Measurements from ENCODE around the gene CRKL.
"Not testable (repeated sequence)": the region's sequence is repeated elsewhere in the genome, so short reads cannot be mapped to it uniquely, and the experiment has no call there.

Gene CRKL

DNA sequence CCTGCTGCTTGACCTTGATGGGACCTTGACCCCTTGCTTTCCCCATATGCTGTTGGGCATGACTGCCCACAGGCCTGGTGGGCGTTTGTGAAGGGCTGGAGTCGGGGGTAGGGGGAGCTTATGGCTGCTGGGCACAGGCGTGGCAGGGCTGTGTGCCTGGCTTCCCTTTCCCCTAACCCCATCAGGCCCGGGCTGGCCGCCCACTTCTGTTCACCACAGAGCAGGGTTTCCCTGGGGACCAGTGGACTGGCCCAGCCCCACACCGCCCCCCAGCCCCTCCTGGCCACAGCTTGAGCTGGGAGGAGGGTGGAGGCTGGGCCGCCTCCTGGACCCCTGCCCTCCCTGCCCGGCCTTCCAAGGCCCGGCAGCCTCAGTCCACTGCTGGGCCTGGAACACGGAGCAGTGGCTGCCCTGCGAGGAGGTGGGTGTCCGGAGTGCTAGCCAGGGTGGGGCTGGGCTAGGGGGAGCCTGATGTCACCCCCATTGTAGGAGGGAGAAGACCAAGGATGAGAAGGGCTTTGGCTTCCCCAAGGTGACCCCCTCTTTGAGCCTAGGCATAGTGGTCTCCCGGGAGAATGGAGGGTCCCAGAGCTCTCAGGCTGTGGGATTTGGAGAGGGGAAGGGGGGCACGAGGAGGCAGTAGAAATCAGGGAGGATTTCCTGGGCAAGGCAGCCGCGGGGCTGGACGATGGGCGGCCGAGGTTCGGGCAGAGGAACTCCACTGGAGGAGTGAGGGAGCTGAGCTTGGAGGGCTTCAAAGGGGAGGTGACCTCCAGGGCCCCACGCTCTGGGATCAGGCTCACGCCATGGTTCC is 49.9 kb downstream of the CRKL start, which contains the start of gene AIFM3:
Gene AIFM3 (plus strand): TSS at position 373 of the 814 bp plus-strand sequence. CDS start 690 bp downstream, outside the sequence.
- TF ChIP-seq, protein P1, sequence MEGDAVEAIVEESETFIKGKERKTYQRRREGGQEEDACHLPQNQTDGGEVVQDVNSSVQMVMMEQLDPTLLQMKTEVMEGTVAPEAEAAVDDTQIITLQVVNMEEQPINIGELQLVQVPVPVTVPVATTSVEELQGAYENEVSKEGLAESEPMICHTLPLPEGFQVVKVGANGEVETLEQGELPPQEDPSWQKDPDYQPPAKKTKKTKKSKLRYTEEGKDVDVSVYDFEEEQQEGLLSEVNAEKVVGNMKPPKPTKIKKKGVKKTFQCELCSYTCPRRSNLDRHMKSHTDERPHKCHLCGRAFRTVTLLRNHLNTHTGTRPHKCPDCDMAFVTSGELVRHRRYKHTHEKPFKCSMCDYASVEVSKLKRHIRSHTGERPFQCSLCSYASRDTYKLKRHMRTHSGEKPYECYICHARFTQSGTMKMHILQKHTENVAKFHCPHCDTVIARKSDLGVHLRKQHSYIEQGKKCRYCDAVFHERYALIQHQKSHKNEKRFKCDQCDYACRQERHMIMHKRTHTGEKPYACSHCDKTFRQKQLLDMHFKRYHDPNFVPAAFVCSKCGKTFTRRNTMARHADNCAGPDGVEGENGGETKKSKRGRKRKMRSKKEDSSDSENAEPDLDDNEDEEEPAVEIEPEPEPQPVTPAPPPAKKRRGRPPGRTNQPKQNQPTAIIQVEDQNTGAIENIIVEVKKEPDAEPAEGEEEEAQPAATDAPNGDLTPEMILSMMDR (IDR thresholded peaks at IDR 0.05), result no peak
- no peak within 1 kb of the TSS for H3K4me2 ChIP-seq (ENCODE audit: low read length)
- no peaks in the 10 kb centered on the region for H3K4me1 ChIP-seq
- no peaks in the 10 kb centered on the region for H3K9me3 ChIP-seq (ENCODE audit: control insufficient read depth, low read length)
- no peak within 1 kb of the TSS for H2AFZ ChIP-seq
- H3K27ac ChIP-seq, result no peak within 1 kb of the TSS
- no peaks in the 10 kb centered on the region for H3K36me3 ChIP-seq (ENCODE audit: control insufficient read depth, insufficient read depth, low read length)
- no peak within 1 kb of the TSS for H3K9ac ChIP-seq
- no peak within 1 kb of the TSS for H3K4me3 ChIP-seq (ENCODE audit: low read depth, low read length)
- no peaks in the 10 kb centered on the region for H3K79me2 ChIP-seq
- H3K27me3 ChIP-seq (ENCODE audit: control insufficient read depth, insufficient read depth, low read length), result no peaks in the 10 kb centered on the region

- Histone ChIP-seq H3K9ac (no peak overlapping the region), H3K4me3 (ENCODE audit: low read depth, low read length) (no peak overlapping the region)
Observed at GRCh38 chr22:20967697-20968211, 50.5 kb downstream of the CRKL start.

DNA sequence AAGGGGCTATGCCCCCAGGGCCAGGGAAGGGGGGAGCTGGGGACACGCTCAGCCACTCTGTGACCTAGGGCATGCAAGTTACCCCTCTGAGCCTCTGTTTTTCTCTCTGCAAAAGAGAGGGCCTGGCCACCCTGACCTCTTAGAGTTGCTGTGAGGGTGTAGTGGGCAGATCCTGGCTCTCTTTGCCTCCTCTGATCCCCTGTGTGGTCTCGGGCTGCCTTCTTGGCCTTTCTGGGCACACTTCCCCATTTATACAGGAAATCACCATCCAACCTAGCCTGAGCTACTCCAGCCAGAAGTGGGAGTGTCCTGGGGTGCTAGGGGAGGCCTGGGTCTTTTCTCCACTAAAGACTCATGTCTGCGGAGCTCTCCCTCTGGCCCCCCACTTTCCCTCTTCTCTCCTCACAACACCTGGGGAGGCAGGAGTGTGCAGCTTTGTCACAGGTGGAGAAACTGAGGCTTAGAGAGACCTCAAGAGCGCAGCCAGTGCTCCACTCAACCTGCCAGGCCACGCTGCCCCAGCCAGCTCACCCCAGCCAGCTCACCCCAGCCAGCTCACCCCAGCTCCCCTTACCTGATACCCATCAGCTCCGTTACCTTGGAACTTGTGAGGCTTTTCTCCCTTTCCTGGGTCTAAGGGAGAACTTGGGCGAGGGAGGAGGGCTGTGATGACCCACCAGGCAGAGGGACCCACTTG is 51.2 kb downstream of the CRKL start:
- TF ChIP-seq, protein P1 (IDR thresholded peaks at IDR 0.05), result no peak
- H3K9ac ChIP-seq, result no peak overlapping the region

More at GRCh38 chr22:20967697-20968211, 50.5 kb downstream of the CRKL start:
- H3K27me3 ChIP-seq (ENCODE audit: control insufficient read depth, insufficient read depth, low read length), result no peaks in the 10 kb centered on the region
- no peaks in the 10 kb centered on the region for H3K4me1 ChIP-seq
- H3K27ac ChIP-seq, result no peak overlapping the region
- no peaks in the 10 kb centered on the region for H3K36me3 ChIP-seq (ENCODE audit: control insufficient read depth, insufficient read depth, low read length)
- H3K9me3 ChIP-seq (ENCODE audit: control insufficient read depth, low read length), result no peaks in the 10 kb centered on the region
- no peak overlapping the region for H3K4me2 ChIP-seq (ENCODE audit: low read length)
- TF ChIP-seq, protein P1 (IDR thresholded peaks at IDR 0.05), result no peak
- no peaks in the 10 kb centered on the region for H3K79me2 ChIP-seq
- H2AFZ ChIP-seq, result no peak overlapping the region

DNA sequence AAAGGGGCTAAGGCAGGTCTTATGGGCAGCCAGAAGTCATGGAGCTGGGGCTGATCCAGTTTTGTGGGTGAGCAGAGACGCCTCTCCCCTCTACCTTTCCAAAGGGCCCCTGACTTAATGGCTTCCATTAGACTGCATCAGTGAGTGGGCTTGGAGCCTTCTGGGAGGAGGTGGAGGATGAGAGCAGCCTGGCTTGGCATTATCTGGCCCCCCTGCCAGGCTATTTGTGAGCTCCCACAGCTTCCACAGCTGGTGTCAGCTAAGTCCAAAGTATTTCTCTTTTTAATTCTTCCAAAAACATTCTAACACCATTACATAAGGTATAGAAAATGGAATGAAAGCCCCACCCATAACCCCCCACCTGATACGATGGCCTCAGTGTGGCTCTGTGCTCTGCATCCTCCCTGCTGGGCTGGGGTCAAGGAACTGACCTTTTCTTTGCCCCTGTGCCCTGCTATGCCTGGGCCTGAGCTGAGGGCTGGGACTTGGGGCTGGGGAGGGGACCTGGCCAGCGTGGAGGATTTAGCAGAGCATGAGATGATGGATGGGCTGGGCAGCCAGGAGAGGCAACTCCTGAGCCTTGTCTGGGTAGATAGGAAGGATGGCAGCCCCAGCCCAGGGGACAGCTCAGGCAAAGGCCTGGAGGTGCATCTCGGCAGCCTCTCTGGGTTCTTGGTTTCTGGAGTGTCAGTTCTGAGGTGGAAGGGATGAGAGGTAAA is 53.9 kb downstream of the CRKL start:
- Histone ChIP-seq H3K4me1 (no peaks in the 10 kb centered on the region), H3K4me3 (ENCODE audit: low read depth, low read length) (no peak overlapping the region), H3K27ac (no peak overlapping the region), H3K9ac (no peak overlapping the region), H3K79me2 (no peaks in the 10 kb centered on the region), H2AFZ (no peak overlapping the region), H3K36me3 (ENCODE audit: control insufficient read depth, insufficient read depth, low read length) (no peaks in the 10 kb centered on the region), H3K4me2 (ENCODE audit: low read length) (no peak overlapping the region), H3K27me3 (ENCODE audit: control insufficient read depth, insufficient read depth, low read length) (no peaks in the 10 kb centered on the region), H3K9me3 (ENCODE audit: control insufficient read depth, low read length) (no peaks in the 10 kb centered on the region)
- TF ChIP-seq, protein P1 (IDR thresholded peaks at IDR 0.05), result no peak

More for the DNA sequence above, 51.2 kb downstream of the CRKL start:
- Histone ChIP-seq H3K4me2 (ENCODE audit: low read length) (no peak overlapping the region), H3K4me1 (no peaks in the 10 kb centered on the region), H3K36me3 (ENCODE audit: control insufficient read depth, insufficient read depth, low read length) (no peaks in the 10 kb centered on the region), H2AFZ (no peak overlapping the region), H3K79me2 (no peaks in the 10 kb centered on the region), H3K27me3 (ENCODE audit: control insufficient read depth, insufficient read depth, low read length) (no peaks in the 10 kb centered on the region), H3K27ac (no peak overlapping the region), H3K4me3 (ENCODE audit: low read depth, low read length) (no peak overlapping the region), H3K9me3 (ENCODE audit: control insufficient read depth, low read length) (no peaks in the 10 kb centered on the region)

DNA sequence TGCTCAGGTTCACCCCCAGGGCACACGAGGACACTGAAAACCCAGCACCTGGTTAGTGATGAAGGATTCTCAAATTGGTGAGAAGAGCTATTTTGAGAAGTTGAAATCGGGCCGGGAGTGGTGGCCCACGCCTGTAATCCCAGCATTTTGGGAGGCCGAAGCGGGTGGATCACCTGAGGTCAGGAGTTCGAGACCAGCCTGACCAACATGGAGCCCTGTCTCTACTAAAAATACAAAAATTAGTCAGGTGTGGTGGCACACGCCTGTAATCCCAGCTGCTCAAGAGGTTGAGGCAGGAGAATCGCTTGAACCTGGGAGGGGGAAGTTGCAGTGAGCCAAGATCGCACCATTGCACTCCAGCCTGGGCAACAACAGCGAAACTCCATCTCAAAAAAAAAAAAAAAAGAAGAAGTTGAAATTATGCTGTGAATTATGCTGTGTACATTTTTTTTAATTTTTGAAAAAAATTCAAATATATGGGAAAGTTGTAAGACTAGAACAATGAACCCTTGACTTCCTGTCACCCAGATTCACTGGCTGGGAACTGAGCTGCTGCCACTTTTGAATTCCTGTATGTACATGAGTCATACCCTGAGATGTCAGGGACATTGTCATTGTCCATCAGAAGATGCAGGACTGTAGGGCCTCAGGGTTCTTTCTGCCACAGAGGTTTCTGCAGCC is 54.9 kb downstream of the CRKL start:
- not testable (repeated sequence) for H3K9ac ChIP-seq; H3K27ac ChIP-seq; H3K4me3 ChIP-seq (ENCODE audit: low read depth, low read length)

More for the DNA sequence above, 54.9 kb downstream of the CRKL start:
- H3K4me1 ChIP-seq; H2AFZ ChIP-seq; H3K36me3 ChIP-seq (ENCODE audit: control insufficient read depth, insufficient read depth, low read length); H3K27me3 ChIP-seq (ENCODE audit: control insufficient read depth, insufficient read depth, low read length); H3K79me2 ChIP-seq; H3K9me3 ChIP-seq (ENCODE audit: control insufficient read depth, low read length); H3K4me2 ChIP-seq (ENCODE audit: low read length): not testable (repeated sequence)

Measured in parathyroid adenoma (tissue), 2 donors.